ENCODE results near the gene CPT1A.
A peak's percentile ranks its signal among the peaks of the same experiment; 100 is the strongest.

CPT1A gene

DNA sequence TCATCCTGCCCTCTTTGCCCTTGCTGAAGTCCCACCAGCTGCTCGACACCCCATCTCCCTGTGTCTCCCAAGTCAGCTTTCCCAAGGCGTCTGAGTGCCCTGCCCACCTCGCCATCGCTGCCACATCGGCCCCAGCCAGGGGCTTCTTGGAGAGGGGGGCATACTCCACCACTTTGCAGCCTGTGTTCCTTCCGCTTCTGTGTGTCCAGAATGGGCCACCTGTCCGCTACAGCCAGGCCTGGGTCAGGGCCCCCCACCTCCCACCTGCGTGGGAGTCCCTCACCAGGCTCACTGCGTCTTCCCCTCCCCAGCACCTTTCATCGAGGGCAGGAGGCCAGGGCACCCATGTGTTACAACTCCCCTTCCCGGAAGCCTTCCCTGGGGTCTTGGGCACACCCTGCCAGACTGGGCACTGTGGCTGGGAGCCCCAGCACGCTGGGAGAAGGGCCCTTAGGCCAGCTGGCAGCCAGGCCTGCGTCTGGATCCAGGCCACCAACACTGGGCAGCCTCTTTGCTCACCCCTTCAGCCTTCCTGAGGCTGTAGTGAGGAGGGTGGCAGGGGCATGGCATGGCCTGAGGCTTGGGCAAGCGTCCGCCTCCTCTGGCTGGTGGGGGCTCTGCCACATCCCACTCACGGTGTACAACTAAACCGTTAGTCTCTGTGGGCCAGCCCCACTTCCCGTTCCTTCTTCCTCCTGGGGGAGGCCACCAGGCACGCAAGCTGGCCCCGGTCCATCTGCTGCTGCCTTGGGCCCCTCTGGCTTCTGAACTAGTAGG lies 13.4 kb downstream of the CPT1A start:
- DNase-seq = peak; percentile 76

DNA sequence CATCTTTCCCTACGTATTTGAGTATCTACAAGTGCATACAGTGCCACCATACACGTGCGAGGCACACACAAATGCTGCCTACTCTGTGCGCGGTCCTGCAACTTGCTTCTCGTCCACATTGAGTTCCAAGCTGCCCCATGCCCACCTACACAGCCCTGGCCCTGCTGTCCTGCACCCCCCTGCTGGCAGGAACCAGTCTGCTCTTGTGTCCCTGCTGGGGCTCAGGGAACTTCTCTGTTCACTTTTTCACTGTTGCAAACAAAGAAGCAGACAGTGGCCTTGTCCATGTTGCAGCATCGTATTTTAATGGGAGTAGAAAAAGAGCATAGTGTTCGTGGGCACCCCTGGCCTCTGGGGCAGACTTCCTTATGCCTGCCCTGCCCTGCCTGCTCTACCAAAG lies 14.0 kb downstream of the CPT1A start:
- DNase-seq = peak; percentile 69

DNA sequence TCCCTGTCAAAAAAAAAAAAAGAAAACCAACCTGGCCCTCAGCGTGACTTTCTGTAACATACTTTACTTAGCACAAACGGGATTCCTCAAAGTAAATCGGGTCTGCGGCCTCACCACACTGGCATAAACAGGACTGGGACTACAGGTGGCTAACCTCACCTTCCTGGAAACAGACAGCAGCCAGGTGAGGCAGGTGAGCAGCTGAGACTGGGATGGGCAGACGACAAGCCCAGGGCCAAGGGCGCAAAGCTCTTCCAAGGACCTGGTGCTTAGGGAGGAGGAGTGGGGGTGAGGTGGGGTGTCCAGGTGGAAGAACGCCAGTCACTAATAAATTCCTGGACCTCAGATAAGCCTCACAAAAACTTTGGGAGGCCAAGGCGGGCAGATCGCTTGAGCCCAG lies 15.0 kb downstream of the CPT1A start:
- DNase-seq = no peak

DNA sequence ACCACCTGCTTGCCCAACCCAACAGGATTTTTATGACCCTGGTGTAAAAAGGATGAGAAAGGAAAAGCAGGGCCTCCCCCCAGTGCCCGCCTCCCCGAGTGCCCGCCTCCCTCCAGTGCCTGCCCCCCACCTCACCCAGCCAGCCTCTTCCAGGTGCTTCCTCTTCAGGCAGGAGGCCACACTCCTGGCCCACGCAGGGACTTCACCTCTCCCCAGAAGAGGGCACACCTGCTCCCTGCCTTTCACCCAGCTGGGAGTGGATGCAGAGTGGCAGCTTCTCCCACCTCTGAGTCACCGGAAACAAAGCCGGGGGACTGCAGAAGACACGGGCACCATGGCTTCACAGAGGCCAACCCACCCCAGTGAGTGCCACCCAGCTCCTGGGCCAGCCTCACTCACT lies 16.1 kb downstream of the CPT1A start:
- DNase-seq = peak; percentile 80

DNA sequence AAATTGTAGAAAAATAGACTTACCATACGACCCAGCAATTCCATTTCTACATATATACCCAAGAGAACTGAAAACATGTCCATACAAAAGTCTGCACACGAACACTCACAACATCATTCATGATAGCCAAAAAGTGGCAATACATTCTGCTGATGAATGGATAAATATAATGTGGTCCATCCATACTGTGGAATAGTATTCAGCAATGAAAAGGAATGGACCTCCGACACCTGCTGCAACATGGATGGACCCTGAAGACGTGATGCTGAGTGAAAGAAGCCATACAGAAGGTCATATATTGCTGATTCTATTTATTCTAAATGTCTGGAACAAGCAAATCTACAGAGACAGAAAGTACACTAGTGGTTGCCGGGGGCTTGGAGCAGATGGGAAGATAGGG lies 19.2 kb downstream of the CPT1A start:
- DNase-seq = no peak

DNA sequence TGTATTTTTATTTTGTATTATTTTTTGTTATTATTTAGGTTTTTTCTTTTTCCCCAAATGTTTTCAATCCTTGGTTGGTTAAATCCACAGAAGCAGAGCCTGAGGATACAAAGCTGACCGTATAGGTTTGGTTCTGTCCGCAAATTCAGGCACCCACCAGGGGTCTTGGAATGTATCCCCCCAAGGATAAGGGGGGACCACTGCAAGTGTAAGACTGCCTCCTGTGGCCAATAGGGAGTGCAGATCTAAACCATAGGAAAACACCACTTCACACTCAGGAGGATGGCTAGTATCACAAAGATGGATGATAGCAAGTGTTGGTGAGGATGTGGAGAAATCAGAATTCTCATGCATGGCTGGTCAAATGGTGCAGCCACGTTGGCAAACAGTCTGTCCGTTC lies 20.0 kb downstream of the CPT1A start:
- no peak for DNase-seq

DNA sequence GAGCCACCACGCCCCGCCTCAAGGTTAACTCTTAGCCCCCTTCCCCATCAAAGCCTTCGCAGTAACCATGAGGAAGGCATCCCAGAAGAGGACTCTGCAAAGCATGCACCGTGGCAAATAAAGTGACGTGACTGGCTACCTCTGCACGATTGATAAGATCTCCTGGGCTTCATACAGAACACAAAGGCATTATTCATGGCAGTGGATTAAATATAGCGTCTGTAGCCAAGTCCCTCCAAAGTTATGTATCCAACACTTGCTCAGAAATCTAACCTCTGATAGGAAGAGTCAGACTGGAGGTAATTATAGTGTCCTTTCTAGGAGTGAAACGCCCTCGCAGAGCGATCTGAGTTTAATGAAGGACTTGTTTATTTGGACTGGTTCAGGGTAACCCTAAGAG lies 22.4 kb downstream of the CPT1A start:
- no peak for DNase-seq

DNA sequence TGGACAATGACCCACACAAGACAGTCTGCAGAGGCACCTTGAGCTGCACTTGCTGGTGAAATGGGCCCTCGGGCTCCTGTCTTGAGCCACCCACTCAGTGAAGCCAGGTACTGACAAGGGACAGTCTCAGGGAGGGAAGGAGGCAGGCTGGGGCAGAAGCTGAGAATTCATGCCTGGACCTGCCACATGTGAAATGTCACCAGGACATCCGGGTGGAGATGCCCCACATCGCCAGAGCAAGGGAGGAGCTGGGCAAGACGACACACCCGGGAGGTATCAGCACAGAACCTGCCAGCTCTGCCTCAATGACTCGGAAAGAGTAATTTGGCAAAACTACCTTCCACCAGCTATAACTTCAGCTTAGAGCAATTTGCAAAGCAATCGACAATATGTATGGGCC lies 23.5 kb downstream of the CPT1A start:
- no peak for DNase-seq

DNA sequence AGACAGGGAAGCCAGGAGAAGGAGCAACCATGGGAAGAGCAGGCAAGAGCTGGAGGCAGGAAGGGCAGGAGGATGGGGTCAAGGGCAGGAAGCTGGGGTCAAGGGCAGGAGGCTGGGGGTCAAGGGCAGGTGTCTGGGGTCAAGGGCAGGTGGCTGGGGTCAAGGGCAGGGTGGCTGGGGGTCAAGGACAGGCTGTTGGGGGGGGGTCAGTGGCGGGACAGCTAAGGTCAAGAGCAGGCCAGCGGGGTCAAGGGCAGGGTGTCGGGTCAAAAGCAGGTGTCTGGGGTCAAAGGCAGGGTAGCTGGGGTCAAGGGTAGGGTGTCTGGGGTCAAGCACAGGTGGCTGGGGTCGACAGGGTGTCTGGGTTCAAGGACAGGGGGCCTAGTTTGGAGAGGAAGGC lies 24.2 kb downstream of the CPT1A start:
- no peak for DNase-seq

DNA sequence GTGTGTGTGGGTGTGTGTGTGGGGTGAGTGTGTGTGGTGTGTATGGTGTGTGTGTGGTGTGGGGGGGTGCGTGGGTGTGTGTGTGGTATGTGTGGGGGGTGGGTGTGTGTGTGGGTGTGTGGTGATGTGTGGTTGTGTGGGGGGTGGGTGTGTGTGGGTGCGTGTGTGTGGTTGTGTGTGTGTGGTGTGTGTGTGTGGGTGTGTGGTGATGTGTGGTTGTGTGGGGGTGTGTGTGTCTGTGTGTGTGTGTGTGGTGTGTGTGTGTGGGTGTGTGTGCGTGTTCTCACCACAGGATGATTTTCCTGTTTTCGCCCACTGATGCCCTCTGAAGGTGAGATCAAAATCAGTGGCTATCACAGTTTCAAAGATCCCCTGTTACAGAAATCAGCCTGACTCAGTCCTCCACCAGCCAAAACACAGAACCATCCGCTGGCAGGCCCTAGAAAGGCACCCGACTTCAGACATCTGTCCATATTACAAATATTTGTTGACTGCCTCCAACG lies 24.7 kb downstream of the CPT1A start:
- DNase-seq = no peak

DNA sequence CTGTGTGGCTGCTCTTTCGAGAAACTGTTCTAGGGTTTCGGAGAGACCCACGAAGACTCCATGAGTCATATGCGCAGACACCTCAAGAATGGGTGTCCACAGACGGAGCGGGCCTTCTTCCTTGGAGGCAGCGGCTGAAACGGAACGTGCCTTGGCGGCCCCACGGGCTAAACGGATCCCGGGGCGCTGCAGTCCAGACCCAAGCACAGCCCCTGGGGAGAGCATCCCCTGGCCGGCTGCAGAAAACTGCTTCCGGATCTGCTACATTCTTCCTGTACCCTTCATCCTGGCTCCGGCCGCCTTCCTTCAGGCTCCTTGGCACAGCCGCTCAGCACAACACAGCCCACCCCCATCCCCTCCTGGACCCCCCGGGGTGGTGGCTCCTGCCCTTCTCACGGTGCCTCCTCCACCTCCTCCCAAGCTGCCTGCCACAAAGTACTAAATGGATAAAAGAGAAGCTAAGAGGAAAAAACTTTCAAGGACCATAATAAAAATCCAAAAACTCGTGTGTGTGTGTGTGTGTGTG lies 25.4 kb downstream of the CPT1A start:
- no peak for DNase-seq

DNA sequence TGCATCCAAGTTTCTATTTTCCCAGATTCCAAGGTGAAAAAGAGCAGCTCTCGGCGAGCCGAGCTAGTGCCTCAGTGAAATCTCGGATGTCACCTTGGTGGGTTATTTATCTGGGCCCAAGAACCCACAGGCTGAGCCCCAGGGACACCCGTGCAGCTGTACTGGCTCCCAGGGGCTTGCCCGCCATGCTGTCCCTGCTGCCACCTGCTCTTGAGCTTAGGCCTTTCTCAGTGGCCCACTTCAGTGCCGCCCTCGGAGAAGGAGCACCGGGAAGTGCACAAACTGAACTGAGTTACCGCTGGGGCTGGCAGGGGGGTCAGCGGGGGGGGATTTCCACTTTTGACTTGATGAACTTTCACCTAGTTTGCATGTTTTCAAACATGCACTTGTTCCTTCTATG lies 27.9 kb downstream of the CPT1A start:
- DNase-seq = no peak

DNA sequence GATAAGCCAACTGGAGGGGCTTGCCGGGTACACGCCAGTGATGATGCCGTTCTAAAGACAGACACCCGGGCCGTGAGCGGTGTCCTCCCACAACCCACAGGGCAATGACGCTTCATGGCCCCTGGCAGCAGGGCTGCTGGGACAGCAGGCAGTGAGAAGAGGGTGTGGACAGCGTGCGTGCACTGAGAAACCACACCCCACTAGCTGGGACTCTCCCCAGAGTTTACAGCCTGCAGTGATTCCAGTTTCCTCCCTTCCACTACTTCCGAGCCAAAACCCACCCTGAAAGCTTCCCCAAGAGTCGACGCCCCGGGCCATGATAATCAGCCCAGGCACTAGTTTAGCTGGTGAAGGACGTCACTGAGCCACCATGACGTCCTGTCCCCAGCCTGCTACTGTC lies 29.2 kb downstream of the CPT1A start:
- DNase-seq = peak; percentile 49

DNA sequence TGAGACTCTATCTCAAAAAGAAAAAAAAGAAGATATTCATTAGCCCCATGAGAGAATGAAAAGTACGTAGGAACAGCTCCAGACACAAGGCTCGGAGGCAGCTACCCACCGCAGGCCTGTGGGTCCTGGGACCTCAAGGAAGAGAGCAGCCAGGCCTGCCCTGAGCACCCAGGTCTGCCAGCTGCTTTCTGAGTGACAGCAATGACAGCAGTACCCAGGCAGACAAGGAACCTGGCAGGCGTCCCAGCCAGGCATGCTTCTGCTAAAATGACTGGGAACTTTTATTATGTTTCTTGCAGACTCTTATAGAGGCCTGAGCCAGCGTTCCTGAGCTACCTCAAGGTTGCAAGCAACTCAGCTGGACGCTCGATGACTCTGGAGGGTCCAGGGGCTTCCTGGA lies 31.6 kb downstream of the CPT1A start:
- DNase-seq = peak; percentile 46

DNA sequence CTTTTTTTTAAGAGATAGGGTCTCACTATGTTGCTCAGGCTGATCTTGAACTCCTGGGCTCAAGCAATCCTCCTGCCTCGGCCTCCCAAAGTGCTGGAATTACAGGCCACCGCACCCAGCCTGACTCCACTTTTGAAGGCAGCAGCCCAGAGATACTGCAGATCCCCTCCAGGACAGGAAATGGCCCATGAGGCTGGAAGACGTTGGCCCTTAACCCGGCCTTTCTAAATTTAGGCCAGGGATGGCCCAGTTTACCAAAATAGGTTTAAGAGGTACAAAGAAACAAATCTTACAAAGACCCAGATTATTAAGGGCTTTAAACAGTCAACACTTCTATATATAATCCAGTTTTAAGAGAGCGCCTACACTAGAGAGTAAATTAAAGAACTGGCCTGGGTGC lies 32.2 kb downstream of the CPT1A start:
- no peak for DNase-seq

DNA sequence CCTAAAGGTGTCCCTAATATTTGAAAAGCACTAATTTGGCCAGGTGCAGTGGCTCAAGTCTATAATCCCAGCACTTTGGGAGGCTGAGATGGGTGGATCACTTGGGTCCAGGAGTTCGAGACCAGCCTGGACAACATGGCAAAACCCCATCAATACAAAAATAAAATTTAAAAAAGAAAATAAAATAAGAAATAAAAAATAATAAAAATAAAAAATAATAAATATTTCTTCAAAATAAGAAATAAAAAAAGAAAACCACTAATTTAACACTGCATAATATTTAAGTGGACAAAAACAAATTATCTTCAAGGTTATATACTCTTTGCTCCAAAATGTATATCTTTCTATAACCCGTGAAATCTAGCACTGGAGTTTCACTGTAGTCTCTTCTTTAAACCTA lies 32.9 kb downstream of the CPT1A start:
- DNase-seq = no peak

DNA sequence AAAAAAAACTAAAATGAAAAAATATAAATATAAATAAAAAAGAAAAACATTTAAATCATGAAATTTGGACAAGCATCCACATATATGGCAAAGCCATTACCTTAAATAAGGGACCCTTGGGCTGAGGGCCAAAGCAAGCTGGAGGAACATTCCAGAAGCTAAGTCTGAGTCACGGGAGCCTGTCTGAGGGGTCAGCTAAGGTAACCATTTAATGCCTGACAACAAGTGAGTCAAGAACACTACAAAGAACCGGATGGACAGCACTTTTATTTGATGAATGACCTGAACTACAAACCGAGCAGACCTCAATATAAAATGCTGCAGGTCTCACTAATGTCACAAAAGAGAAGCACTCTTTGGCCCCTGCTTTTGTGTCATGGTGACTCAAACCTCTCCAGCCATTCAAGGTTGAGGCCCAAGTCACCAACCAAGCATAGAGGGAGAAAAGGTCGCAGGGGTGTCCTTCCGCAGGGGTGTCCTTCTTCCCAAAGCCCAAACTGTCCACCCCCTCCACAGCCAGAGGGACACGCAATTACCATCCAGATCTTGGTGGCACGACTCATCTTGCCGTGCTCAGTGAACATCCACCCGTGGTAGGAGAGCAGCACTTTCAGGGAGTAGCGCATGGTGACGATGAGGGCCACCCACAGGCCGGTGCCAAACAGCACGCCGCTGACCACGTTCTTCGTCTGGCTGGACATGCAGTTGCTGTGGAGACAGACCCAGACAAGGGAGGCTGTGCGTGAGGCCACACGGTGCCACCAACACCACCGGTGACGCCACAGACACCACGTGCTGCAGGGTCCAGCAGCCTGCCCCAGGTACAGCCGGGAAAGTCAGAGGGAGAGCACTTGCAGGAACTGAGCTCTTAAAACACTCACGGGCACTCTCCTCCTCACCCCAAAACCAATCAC lies 34.5 kb downstream of the CPT1A start:
- no peak for DNase-seq

DNA sequence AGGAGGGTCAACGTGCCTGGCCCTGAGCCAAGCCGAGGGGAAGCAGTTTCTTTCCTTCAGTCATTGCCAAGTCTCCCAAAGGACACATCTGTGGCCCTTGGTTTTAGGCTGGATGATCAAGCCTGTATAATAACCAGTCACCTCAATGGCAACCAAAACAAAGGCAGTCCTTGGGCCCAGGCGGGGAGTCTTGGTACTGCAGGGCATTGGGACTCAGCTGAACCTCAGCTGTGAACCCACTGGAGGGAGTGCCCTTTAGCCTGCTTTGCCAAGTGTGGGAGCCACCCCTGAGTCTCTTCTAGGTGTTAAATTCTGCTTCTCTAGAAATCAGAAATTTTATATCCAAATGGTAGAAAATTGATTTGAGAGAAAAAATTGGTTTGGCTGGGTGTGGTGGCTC lies 36.9 kb downstream of the CPT1A start:
- DNase-seq = no peak

DNA sequence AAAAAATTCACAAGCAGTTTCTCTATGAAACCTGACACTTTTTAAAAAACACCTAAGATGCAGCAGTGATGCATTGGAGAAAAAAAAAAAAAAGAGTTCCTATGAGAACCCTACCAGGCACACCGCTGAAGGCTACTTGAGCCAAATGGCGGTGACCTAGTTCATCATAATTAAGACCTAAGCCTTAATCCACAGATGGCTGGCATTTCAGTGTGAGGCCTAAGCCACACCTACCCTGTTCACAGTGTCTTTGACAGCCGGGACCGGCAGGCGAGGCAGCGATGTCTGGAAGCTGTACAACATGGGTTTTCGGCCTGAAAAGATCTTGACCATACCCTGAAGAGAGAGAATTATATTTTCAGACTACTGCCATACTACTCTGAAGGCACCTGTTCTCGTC lies 38.0 kb downstream of the CPT1A start:
- no peak for DNase-seq

DNA sequence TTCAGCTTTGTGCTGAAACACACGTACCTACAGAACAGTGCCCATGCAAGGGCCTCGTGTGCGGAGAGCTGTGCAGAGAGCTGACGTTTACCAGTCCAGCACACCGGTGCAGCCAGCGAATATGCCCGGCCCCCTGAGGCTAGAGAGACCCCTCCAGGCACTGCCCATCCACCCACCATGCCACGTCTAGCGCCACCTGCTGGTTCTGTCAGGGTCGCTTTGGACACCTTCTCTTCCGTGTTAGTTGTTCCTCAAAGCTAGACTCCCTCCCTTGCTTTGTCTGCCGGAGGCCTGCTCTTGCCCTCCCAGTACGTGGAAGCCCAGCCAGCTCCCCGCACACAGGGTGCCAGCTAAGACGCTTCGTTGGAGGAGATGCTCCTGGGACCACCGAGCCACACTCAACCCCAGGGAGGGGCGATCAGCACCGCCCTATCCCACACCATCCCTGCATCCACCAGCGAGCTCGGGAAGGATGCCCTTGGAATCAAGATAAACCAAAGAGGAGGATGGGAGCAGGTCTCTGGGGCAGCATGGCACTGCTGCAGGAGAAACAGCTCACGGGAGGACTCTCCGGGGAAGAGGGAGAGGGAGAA lies 43.4 kb downstream of the CPT1A start:
- peak; percentile 59 for DNase-seq

DNA sequence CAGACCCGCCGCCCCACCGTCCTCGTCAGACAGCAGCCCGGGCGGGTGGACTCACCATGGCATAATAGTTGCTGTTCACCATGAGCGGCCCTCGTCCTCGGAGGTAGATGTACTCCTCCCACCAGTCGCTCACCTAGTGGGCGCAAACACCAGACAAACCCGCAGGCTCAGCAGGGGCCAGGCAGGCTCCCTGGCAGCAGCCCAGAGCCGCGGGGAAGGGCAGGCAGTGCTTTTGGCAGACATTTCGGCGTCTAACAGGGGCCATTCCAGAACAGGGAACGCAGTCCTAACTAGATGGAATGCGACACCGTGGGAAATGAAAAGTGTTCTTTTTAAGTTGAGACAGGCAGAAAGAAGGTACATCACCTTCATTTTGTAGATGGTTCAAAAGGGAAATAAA lies 44.9 kb downstream of the CPT1A start:
- no peak for DNase-seq

DNA sequence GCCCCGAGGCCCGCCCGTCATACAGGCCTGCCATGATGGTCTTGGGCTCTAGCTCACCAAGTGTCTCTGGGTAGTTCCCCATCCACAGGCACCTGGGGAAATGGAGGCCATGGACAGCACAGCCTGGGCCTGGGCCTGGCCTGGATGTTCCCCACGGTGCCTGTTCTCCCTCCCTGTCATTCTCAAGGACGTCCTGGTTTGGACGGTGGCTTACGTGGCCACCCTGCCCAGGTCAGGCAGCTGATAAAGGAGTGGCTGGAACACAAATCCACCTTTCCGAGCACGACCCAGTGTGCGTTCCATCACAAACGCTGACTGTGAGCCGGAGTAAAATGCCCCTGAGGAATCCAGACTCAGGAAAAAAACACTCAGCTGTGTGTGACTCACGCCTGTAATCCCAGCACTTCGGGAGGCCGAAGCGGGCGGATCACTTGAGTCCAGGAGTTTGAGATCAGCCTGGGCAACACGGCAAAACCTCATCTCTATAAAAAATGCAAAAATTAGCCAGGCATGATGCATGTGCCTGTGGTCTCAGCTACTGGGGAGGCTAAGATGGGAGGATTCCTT lies 49.2 kb downstream of the CPT1A start:
- DNase-seq = no peak

DNA sequence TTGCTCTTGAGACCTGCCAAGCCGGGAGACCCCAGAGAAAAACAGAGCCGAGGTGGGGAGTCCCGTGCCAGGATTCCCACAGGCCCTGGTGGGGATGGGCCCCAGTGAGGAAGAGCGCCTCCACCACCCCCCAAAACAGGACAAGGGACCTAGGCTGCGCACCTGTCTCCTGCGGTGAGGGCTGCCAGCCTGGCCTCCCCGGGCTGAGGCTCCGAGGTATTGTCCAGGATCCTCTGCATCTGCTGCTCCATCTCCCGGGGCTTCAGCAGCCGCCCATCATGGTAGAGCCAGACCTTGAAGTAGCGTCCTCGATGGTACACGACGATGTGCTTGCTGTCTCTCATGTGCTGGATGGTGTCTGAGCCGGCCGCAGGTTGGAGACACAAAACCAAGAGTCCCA lies 57.1 kb downstream of the CPT1A start:
- no peak for DNase-seq
